WTC11 (cell line): ENCODE data around the gene PNMT.

Experiments
- E2F1 ChIP-seq: sonication (generic); formaldehyde crosslinking; IDR thresholded peaks from 2 replicates; pipeline ENCODE4 v1.8.0; 2022; ENCODE audit warnings: mild to moderate bottlenecking, missing genetic modification reagents
- IRF2 ChIP-seq: sonication (generic); formaldehyde crosslinking; IDR thresholded peaks from 2 replicates; pipeline ENCODE4 v1.8.0; 2022; ENCODE audit warnings: low read depth, missing genetic modification reagents, borderline replicate concordance
- MYBL2 ChIP-seq: sonication (generic); formaldehyde crosslinking; IDR thresholded peaks from 2 replicates; pipeline ENCODE4 v1.8.1; 2023; ENCODE audit warnings: mild to moderate bottlenecking, moderate library complexity, missing genetic modification reagents
- TP53 ChIP-seq: sonication (generic); formaldehyde crosslinking; IDR thresholded peaks from 2 replicates; pipeline ENCODE4 v1.8.1; 2023; ENCODE audit warnings: mild to moderate bottlenecking, missing genetic modification reagents
- USF2 ChIP-seq: sonication (generic); formaldehyde crosslinking; IDR thresholded peaks from 2 replicates; pipeline ENCODE4 v1.8.1; 2023; ENCODE audit warnings: mild to moderate bottlenecking, missing genetic modification reagents, moderate library complexity
- TF ChIP-seq, protein P1 (sequence below): fragments of 200-600 bp; IDR thresholded peaks from 2 replicates; pipeline ENCODE4 v1.8.0; 2022; ENCODE audit warnings: antibody characterized with exemption
- TF ChIP-seq, protein P2 (sequence below): sonication (generic); formaldehyde crosslinking; IDR thresholded peaks from 2 replicates; pipeline ENCODE4 v1.8.0; 2023; ENCODE audit warnings: missing genetic modification reagents
- TF ChIP-seq, protein P3 (sequence below): sonication (generic); formaldehyde crosslinking; conservative IDR thresholded peaks from 2 replicates; pipeline ENCODE4 v1.8.1; 2022; ENCODE audit warnings: mild to moderate bottlenecking, missing genetic modification reagents

DNA sequence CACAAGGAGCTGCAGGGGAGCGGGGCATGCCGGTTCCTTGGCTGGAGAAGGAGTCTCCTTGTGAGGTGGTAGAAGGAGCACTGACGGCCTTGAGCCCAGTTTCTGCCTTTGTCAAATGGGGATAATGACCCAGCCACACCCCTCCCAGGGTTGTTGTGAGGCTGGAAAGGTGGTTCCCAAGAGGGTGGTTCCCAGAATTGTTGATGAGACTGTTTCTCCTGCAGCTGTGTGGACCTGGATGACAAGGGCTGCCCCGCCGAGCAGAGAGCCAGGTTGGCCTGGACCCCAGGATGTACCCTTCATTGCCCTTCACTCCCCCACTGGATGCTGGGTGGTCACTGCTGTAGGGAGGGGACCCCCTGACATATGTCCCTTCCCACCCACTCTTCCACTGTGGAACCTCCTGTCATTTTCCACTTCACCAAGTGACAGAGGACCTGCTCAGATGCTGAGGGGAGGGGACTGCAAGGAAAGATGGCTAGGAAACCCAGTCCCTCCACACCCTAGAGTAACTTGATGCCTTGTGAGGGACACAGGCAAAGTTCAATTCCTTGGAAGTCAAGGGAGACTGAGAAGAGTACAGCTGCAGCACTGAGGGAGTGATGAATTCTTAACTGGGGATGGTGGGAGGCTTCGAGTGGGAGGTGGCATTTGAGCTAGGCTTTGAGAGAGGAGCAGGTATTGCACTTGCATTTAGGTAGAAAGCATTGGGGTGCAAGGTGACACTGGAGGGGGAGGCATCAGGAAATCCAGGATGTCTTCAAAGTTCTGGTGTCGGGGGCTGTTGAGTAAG lies 51.5 kb downstream of the PNMT start:
- TF ChIP-seq E2F1 (CRISPR knock-in tag) (no peak), USF2 (CRISPR knock-in tag) (no peak), MYBL2 (CRISPR knock-in tag) (no peak), IRF2 (CRISPR knock-in tag) (no peak), TP53 (CRISPR knock-in tag) (no peak)
- TF ChIP-seq, protein P1, sequence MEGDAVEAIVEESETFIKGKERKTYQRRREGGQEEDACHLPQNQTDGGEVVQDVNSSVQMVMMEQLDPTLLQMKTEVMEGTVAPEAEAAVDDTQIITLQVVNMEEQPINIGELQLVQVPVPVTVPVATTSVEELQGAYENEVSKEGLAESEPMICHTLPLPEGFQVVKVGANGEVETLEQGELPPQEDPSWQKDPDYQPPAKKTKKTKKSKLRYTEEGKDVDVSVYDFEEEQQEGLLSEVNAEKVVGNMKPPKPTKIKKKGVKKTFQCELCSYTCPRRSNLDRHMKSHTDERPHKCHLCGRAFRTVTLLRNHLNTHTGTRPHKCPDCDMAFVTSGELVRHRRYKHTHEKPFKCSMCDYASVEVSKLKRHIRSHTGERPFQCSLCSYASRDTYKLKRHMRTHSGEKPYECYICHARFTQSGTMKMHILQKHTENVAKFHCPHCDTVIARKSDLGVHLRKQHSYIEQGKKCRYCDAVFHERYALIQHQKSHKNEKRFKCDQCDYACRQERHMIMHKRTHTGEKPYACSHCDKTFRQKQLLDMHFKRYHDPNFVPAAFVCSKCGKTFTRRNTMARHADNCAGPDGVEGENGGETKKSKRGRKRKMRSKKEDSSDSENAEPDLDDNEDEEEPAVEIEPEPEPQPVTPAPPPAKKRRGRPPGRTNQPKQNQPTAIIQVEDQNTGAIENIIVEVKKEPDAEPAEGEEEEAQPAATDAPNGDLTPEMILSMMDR, result no peak
- TF ChIP-seq, protein P2, sequence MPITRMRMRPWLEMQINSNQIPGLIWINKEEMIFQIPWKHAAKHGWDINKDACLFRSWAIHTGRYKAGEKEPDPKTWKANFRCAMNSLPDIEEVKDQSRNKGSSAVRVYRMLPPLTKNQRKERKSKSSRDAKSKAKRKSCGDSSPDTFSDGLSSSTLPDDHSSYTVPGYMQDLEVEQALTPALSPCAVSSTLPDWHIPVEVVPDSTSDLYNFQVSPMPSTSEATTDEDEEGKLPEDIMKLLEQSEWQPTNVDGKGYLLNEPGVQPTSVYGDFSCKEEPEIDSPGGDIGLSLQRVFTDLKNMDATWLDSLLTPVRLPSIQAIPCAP (CRISPR knock-in tag), result no peak
- TF ChIP-seq, protein P3, sequence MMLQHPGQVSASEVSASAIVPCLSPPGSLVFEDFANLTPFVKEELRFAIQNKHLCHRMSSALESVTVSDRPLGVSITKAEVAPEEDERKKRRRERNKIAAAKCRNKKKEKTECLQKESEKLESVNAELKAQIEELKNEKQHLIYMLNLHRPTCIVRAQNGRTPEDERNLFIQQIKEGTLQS (CRISPR knock-in tag), result no peak
